Kidney epithelial cell (primary cell): ENCODE results near the gene SHROOM2. TPM values are rescaled to one million over a fixed set of nuclear protein-coding genes. Genes with fewer than 3 reads are reported as not detected.

ENCODE experiments used
- DNase-seq: peaks from one replicate; pipeline ENCODE4 v3.0.0-alpha.2; 2010; ENCODE audit warnings: low read depth
- H3K27me3 ChIP-seq: 2 replicates; pipeline ENCODE4 v1.6.0; 2011; ENCODE audit warnings: low read length; ENCODE audit not compliant: control insufficient read depth, insufficient read depth
- H3K36me3 ChIP-seq: 2 replicates; pipeline ENCODE4 v1.5.1; 2011; ENCODE audit warnings: low read length; ENCODE audit not compliant: control insufficient read depth, insufficient read depth
- H3K4me3 ChIP-seq: 2 replicates; pipeline ENCODE4 v1.5.1; 2011; ENCODE audit warnings: low read depth, mild to moderate bottlenecking, control low read depth, low read length
- CTCF ChIP-seq: IDR thresholded peaks from 2 replicates; pipeline ENCODE4 v1.5.1; 2011; ENCODE audit warnings: mild to moderate bottlenecking, moderate library complexity, low read length, control low read depth, inconsistent platforms; ENCODE audit not compliant: insufficient read depth, poor library complexity, severe bottlenecking
- total RNA-seq: library from RNA; depleted of rRNA; stranded (reverse); fragments of >200 nt; gene quantifications from 2 replicates; pipeline ENCODE4 v1.2.3, GENCODE V29; 2015

SHROOM2 gene
- 10.6 and 14.1 TPM in 2 replicates for total RNA-seq

- no peak for TF ChIP-seq CTCF
- no peaks in the 10 kb centered on the region for H3K36me3 ChIP-seq
- DNase-seq, result no peak
- no peaks in the 10 kb centered on the region for H3K27me3 ChIP-seq
- H3K4me3 ChIP-seq, result peak within 1 kb of the TSS; percentile 67
Observed at GRCh38 chrX:9785944-9786797, at the start of gene SHROOM2. Gene SHROOM2 (plus strand): TSS chrX:9786429. CDS start chrX:9786546, 117 bp downstream.

- Histone ChIP-seq H3K36me3 (peaks cover 2% of the 10 kb centered on the region), H3K4me3 (no peak overlapping the region), H3K27me3 (no peaks in the 10 kb centered on the region)
- no peak for TF ChIP-seq CTCF
- no peak for DNase-seq
Observed at GRCh38 chrX:9737363-9737762, 48.9 kb upstream of the SHROOM2 start.

- Histone ChIP-seq H3K36me3 (peaks cover 2% of the 10 kb centered on the region), H3K4me3 (no peak overlapping the region), H3K27me3 (no peaks in the 10 kb centered on the region)
- TF ChIP-seq CTCF, result no peak
- no peak for DNase-seq
Observed at GRCh38 chrX:9738151-9738550, 48.1 kb upstream of the SHROOM2 start.

- TF ChIP-seq CTCF, result no peak
- Histone ChIP-seq H3K27me3 (no peaks in the 10 kb centered on the region), H3K36me3 (peaks cover 2% of the 10 kb centered on the region), H3K4me3 (no peak overlapping the region)
- no peak for DNase-seq
Observed at GRCh38 chrX:9739130-9739529, 47.1 kb upstream of the SHROOM2 start.

- no peaks in the 10 kb centered on the region for H3K36me3 ChIP-seq
- TF ChIP-seq CTCF, result no peak
- DNase-seq, result no peak
- no peaks in the 10 kb centered on the region for H3K27me3 ChIP-seq
- H3K4me3 ChIP-seq, result no peak overlapping the region
Observed at GRCh38 chrX:9745417-9746115, 40.7 kb upstream of the SHROOM2 start.
